Adrenal gland (tissue), 5 donors: ENCODE measurements around the gene MRPL54.

Source experiments
- POLR2A ChIP-seq, 2 donors: fragments of 450-650 bp; IDR thresholded peaks; one replicate each; pipeline ENCODE4 v1.6.1; 2017; ENCODE audit warnings: antibody characterized with exemption in 2 of 2, mild to moderate bottlenecking in 2 of 2, moderate library complexity in 1 of 2
- TF ChIP-seq, protein P1 (sequence below), 6 experiments: fragments of 450-650 bp in 4 of 6; fragments of 200-600 bp in 2 of 6; sonication (generic) in 1 of 6; IDR thresholded peaks; 1 replicate in 5 of 6; 2 replicates in 1 of 6; pipeline versions ENCODE4 v1.5.1 to v1.8.0; 2016 to 2021; ENCODE audit warnings: antibody characterized with exemption in 6 of 6, mild to moderate bottlenecking in 2 of 6, moderate library complexity in 1 of 6
- donor health status: DM: no; HTN: no; CAD: no.

DNA sequence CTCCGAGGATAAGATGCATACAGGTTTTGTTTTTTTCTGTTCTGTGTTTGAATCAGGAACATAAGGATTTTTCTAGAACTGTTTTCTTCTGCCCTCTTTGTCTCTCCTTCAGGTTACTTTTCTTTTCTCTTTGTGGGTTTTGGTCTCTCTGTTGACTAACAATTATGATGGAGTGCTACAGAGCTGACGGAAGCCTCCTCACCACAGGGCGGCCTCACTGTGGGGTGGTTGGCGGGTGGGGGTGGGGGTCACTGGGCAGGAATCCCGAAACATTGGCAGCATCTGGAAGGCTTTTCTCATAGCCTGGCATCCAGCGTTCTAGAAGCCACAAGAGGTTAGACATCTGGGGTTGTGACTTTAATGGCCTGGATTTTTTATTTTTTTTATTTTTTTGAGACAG lies 35.7 kb downstream of the MRPL54 start:
- TF ChIP-seq, protein P1, sequence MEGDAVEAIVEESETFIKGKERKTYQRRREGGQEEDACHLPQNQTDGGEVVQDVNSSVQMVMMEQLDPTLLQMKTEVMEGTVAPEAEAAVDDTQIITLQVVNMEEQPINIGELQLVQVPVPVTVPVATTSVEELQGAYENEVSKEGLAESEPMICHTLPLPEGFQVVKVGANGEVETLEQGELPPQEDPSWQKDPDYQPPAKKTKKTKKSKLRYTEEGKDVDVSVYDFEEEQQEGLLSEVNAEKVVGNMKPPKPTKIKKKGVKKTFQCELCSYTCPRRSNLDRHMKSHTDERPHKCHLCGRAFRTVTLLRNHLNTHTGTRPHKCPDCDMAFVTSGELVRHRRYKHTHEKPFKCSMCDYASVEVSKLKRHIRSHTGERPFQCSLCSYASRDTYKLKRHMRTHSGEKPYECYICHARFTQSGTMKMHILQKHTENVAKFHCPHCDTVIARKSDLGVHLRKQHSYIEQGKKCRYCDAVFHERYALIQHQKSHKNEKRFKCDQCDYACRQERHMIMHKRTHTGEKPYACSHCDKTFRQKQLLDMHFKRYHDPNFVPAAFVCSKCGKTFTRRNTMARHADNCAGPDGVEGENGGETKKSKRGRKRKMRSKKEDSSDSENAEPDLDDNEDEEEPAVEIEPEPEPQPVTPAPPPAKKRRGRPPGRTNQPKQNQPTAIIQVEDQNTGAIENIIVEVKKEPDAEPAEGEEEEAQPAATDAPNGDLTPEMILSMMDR (IDR thresholded peaks at IDR 0.05): no peak
- no peak for TF ChIP-seq POLR2A (IDR thresholded peaks at IDR 0.05)
